Measurements from ENCODE around the gene ARRB1. TPM values are rescaled to one million over a fixed set of nuclear protein-coding genes. Genes with fewer than 3 reads are reported as not detected.
"Not testable (repeated sequence)": the region's sequence is repeated elsewhere in the genome, so short reads cannot be mapped to it uniquely, and the experiment has no call there.

Gene ARRB1
- total RNA-seq, 1 experiment from 2014 or later = 44.6 TPM

DNA sequence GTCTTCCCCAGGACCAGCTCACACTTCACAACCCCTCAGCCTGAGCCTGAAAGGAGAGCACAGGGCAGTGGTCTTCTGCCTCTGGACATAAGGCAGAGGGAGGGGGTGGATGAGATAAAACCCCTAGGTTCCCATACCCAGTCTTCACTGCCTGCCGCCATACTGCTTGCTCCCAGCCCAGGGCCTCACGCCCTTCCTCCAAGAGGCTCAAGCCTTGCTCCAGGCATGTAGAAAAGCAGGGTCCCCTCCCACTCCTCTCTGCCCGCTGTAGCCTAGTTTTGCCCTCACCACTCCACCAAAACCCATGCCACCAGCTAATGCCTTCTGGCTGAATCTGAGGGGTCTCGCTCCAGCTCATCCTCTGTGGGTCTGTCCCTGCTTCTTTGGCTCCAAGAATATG, 5.2 kb downstream of the ARRB1 start:
- no peak for DNase-seq (ENCODE audit: low spot score)
- in situ Hi-C loops (cut with HindIII; ENCODE audit: low sequenced_read_pairs) = no loop called here

DNA sequence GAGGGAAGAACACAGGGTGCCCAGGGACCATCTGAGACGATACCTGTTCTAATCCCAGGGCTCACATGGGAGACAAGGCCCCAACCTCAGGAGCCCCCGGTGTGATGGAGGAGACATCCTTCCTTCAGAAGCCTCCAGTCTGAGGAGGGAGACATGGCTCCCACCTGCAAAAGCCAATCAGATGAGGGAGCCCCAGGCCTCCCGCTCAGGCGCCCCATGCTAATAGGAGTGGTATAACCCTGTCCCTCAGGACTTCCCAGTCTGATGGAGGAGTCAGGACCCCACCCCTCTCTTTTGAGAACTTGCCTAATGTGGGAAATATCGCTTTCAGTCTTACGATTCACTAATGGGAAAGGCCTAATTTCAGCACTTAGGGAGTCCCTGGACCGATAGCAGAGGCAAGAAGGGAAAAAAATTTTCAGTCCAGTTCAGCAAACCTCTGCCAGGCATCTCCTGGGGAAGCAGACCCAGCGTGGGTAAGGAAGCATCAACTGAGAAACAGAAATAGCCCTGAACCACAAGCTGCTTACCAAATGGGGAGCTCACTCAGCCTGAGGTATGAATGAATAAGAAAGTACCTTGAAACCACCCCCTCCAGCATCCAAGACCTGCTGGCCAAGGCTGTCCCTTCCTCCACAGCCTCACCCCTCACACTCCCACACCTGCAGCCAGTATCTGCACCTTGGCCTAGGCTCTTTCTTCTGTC, 5.9 kb downstream of the ARRB1 start:
- in situ Hi-C loops (cut with HindIII; ENCODE audit: low sequenced_read_pairs) = no loop called here
- no peak for DNase-seq (ENCODE audit: low spot score)

GRCh38 chr11:75344761-75345454, 6.6 kb downstream of the ARRB1 start:
- in situ Hi-C loops (cut with HindIII; ENCODE audit: low sequenced_read_pairs) = no loop called here
- no peak for DNase-seq (ENCODE audit: low spot score)

GRCh38 chr11:75344186-75344585, 7.3 kb downstream of the ARRB1 start:
- DNase-seq (ENCODE audit: low spot score) = no peak
- in situ Hi-C loops (cut with HindIII; ENCODE audit: low sequenced_read_pairs) = no loop called here

DNA sequence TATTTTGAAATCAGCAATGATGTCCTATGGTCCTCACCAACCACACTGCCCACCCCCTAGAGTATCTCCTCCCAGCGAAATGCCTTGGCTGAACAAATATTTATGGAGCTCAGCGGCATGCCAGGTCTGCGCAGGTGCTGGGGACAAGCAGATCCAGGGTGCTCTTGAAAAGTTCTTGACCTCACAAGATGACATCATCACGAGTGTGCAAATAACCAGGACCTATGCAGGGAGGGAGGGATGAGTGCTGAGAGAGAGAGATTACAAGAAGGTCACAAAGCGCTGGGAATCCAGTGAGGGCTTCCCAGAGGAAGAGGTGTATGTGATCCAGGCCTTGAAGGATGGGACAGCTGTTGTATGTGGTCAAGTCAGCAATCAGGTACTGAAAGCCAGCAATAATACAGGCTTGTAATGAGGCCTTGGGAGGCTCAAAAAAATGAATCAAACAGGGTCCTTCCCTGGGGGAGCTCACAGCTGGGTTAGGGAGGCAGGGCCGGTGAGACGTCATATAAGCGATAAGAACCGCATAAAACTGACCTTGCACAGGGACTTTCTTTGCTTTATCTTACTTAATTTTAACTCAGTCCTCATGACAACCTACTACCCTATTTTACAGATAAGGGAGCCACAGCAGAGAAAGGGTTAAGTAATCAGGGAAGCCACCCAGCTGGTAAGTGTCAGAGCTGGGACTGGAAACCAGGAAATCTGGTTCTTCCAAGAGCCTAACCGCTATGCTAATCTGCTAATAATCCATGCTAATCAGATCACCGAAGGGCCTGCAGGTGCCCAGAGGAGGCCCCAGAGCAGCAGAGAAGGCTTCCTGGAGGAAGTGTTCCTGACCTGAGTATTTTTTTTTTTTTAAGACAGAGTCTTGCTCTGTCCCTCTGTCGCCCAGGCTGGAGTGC, 8.2 kb downstream of the ARRB1 start:
- no peak for DNase-seq (ENCODE audit: low spot score)
- in situ Hi-C loops (cut with HindIII; ENCODE audit: low sequenced_read_pairs) = no loop called here

- DNase-seq (ENCODE audit: low spot score) = peak; percentile 55
- in situ Hi-C loops (cut with HindIII; ENCODE audit: low sequenced_read_pairs) = no loop called here
These were observed 9.1 kb downstream of the ARRB1 start for GRCh38 chr11:75342231-75342918.

- in situ Hi-C loops (cut with HindIII; ENCODE audit: low sequenced_read_pairs) = no loop called here
- DNase-seq (ENCODE audit: low spot score) = peak; percentile 63
These were observed 9.8 kb downstream of the ARRB1 start for GRCh38 chr11:75341612-75342011.

DNA sequence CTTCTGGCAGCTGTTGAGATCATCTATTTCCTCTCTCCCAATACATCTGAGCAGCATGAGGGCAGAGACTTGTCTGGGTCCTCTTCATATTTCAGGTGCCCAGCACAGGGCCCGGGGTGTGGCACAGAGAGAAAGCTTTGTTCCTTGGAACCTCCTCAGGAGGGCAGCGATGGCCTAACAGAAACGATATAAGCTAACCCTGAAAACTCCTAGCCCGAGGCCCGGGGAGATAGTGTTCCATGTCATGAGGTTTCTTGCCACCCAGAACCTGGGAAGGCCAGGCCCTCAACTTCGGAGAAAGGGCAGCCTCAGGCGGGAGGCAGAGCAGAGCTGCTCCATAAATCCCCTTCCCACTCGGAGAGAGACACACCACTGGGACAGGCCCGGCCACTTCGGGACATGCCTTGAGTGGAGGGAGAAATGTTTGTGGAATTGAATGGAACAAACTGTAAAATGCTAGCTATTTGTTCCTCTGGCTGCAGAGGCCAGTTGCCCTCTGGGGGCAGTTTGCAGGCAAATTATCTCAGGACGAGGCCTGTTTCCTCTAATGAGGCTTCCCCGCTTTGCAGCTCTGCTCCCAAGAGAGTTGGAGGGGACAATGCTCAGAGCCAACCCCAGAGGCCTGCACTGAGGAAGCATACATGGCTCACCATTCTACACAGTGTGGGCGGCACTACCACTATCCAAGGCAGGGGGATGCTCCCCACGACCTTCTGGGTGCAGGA, 11.6 kb downstream of the ARRB1 start:
- in situ Hi-C loops (cut with HindIII; ENCODE audit: low sequenced_read_pairs) = no loop called here
- no peak for DNase-seq (ENCODE audit: low spot score)

DNA sequence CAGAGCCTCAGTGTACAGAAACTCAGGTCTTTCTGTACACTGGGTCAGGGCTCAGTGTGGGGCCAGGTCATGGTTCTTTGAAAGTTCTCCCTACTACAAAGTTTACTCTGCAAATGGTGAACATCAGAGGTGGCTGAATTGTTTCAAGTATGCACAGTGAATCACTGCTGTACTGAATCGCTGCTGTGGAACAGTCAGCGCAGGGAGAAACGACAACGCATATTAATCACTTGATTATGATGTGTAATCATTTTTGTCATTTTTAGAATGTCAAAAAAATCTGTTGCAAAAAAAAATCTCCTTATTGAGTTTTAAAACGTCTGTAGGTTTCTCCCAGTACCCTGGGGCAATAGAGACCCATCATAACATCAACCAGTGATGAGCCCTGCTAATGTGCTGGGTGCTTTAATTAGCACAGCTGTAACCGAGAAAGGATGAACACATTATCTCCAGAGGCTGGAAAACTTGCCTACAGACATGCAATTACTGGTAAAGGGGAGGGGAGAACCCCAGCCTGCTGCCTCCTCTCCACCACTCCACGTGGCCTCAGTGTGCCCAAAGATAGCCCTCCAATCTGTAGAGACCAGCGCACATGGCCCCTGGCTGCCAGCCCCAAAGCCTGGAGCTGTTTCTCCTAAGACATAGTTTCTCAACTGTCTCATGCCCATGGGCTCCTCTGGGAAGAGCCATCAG, 12.8 kb downstream of the ARRB1 start:
- DNase-seq (ENCODE audit: low spot score) = no peak
- in situ Hi-C loops (cut with HindIII; ENCODE audit: low sequenced_read_pairs) = no loop called here

GRCh38 chr11:75337195-75337654, 14.2 kb downstream of the ARRB1 start:
- DNase-seq (ENCODE audit: low spot score) = no peak
- in situ Hi-C loops (cut with HindIII; ENCODE audit: low sequenced_read_pairs) = no loop called here

DNA sequence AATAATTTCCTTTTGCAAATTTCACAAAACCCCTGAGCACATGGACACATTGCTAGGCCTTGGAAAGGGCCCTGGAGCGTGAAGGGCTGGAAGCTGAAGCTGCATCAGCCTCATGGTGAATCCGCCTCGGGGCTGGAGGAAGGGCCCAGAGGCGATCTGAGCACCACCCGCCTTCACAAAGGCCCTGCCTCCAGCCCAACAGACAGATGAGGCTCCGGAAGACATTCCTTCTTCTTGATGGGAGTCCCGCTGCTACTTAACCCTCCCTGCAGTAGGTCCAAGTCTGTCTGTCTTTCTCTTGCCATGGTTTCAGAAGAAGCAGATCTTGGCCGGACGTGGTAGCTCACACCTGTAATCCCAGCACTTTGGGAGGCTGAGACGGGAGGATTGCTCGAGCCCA, 16.5 kb downstream of the ARRB1 start:
- no peak for DNase-seq (ENCODE audit: low spot score)
- in situ Hi-C loops (cut with HindIII; ENCODE audit: low sequenced_read_pairs) = no loop called here

DNA sequence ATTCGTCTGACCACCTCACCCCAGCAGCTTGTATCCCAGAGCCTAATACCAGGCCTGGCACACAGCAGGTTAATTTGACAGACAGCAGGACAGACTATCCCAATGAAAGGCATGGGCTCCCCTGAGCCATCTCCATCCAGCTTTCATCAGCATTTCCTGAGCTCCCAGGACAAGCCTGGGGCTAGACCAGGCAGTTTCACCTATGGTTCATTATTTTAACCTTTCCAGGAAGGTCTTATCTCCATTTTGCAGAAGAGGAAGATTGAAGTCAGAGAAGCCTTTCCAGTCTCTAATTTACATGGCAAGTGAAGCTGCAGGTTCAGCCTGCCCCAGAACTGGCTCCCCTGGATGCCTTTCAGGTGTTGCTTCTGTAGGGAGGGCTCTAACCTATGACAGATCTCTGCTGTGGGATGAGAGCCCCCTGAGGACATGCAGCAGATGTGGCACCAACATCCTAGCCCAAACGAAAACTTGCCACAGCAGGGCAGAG, 17.0 kb downstream of the ARRB1 start:
- in situ Hi-C loops (cut with HindIII; ENCODE audit: low sequenced_read_pairs) = no loop called here
- no peak for DNase-seq (ENCODE audit: low spot score)

DNA sequence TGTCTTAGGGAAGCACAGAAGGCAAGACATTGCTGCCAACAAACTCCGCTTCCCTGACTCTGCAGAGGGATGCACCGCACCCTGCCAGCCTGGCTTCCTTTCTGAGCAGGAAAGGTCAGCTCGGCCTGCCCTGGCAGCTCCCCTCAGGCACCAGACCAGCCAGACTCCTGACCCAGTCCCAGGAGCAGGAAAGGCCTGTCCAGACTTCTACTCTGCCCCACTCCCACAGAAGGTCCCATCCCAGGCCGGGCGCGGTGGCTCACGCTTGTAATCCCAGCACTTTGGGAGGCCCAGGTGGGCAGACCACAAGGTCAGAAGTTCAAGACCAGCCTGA, 17.7 kb downstream of the ARRB1 start:
- peak; percentile 93 for DNase-seq (ENCODE audit: low spot score)
- in situ Hi-C loops (cut with HindIII; ENCODE audit: low sequenced_read_pairs) = no loop called here

DNA sequence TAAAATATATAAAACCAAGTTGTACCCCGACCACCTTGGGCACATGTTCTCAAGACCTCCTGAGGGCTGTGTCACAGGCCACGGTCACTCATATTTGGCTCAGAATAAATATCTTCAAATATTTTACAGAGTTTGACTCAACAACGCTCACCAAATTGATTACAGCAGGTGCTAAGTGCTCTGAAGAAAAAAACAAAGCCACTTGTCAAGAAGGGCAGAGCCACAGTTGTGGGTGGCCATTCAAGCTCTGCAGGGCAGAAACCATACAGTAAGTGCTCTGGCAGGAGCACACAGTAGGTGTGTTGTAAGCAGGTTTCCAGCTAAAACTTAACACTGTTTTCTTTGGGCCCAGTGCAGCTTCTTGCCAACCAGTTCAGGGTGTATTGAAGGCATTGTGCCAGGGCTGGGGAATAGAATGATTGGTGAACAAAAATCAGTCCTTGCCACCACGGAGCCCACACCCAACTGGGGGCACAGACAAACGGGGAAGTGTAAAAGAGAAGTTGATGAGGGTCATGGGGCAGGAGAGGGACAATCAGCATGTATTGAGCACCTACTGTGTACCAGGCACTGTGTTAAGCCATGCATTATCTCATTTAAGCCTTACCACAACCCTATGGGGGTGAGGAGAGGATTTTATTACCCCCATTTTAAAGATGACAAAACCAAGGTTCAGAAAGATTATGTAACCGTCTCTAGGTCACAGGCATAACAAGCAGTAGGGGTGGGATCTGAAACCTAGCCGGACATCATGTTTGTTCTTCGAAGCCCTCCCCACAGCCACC, 18.2 kb downstream of the ARRB1 start:
- no peak for DNase-seq (ENCODE audit: low spot score)
- in situ Hi-C loops (cut with HindIII; ENCODE audit: low sequenced_read_pairs) = no loop called here

- in situ Hi-C loops (cut with HindIII; ENCODE audit: low sequenced_read_pairs); DNase-seq (ENCODE audit: low spot score): not testable (repeated sequence)
These were observed 19.7 kb downstream of the ARRB1 start for GRCh38 chr11:75331761-75332160.

- in situ Hi-C loops (cut with HindIII; ENCODE audit: low sequenced_read_pairs); DNase-seq (ENCODE audit: low spot score): not testable (repeated sequence)
These were observed 20.2 kb downstream of the ARRB1 start for GRCh38 chr11:75331304-75331703.

DNA sequence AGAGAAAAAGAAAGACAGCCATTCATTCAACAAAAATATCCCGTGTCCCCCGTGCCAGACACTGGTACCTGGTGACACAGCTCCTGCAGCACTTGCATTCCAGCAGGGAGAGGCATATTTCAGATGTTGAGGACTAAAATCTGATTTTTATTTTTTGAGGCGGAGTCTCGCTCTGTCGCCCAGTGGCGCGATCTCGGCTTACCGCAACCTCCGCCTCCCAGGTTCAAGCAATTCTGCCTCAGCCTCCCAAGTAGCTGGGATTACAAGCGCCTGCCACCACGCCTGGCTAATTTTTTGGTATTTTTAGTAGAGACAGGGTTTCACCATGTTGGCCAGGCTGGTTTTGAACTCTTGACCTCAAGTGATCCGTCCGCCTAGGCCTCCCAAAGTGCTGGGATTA, 20.6 kb downstream of the ARRB1 start:
- in situ Hi-C loops (cut with HindIII; ENCODE audit: low sequenced_read_pairs) = not testable (repeated sequence)

More for the DNA sequence above, 20.6 kb downstream of the ARRB1 start:
- not testable (repeated sequence) for DNase-seq (ENCODE audit: low spot score)
